HEK293 (cell line): ENCODE measurements around the gene GFOD1.
A peak's percentile ranks its signal among the peaks of the same experiment; 100 is the strongest.

ENCODE experiments used
- CTCF ChIA-PET: fragments of 350-600 bp; formaldehyde crosslinking; extraction: SDS; loops from one replicate; lab custom pipeline; 2021; ENCODE audit warnings: antibody characterized with exemption; lab: Yijun Ruan, JAX
- POLR2A ChIA-PET: fragments of 300-600 bp; formaldehyde crosslinking; extraction: SDS; loops from one replicate; lab custom pipeline; 2020; ENCODE audit warnings: antibody characterized with exemption, inconsistent platforms; lab: Yijun Ruan, JAX
- H3K27ac ChIP-seq: fragments of 200-500 bp; sonication (Bioruptor generic); 2 replicates; pipeline ENCODE4 v1.5.1; 2014; ENCODE audit warnings: low read depth, low read length, control low read depth, inconsistent platforms; ENCODE audit errors: extremely low read depth
- H3K36me3 ChIP-seq, 2 experiments: fragments of 200-500 bp in 1 of 2; sonication (Bioruptor generic) in 1 of 2; 1 replicate in 1 of 2; 2 replicates in 1 of 2; pipeline ENCODE4 v1.5.1; 2014 to 2017; ENCODE audit warnings: inconsistent platforms in 2 of 2, low read length in 2 of 2; ENCODE audit not compliant: control insufficient read depth in 2 of 2, insufficient read depth in 1 of 2
- H3K4me1 ChIP-seq: fragments of 200-500 bp; sonication (Bioruptor generic); 2 replicates; pipeline ENCODE4 v1.5.1; 2014; ENCODE audit warnings: mild to moderate bottlenecking, low read length, inconsistent platforms; ENCODE audit not compliant: control insufficient read depth, insufficient read depth
- H3K4me3 ChIP-seq: 2 replicates; pipeline ENCODE4 v1.5.1; 2011; ENCODE audit warnings: low read depth, mild to moderate bottlenecking, control low read depth, low read length, moderate library complexity
- H3K9me3 ChIP-seq: fragments of 200-500 bp; sonication (Bioruptor generic); 2 replicates; pipeline ENCODE4 v1.5.1; 2014; ENCODE audit warnings: low read depth, low read length, inconsistent platforms; ENCODE audit not compliant: control insufficient read depth, insufficient read depth
- KLF7 ChIP-seq: fragments of 450-650 bp; formaldehyde crosslinking; IDR thresholded peaks from 2 replicates; pipeline ENCODE4 v1.5.1; 2016; ENCODE audit warnings: missing biosample characterization, missing genetic modification characterization, borderline replicate concordance
- PRDM10 ChIP-seq: fragments of 450-650 bp; formaldehyde crosslinking; IDR thresholded peaks from 2 replicates; pipeline ENCODE4 v1.5.1; 2016; ENCODE audit warnings: missing biosample characterization, missing genetic modification characterization
- SETDB1 ChIP-seq: IDR thresholded peaks from one replicate; pipeline ENCODE4 v1.6.1; 2017; ENCODE audit warnings: mild to moderate bottlenecking, low read length, moderate library complexity, mixed read lengths; ENCODE audit not compliant: insufficient read length
- YY1 ChIP-seq: fragments of 450-650 bp; formaldehyde crosslinking; IDR thresholded peaks from 2 replicates; pipeline ENCODE4 v1.5.1; 2018; ENCODE audit warnings: missing biosample characterization, missing genetic modification characterization
- ZBTB6 ChIP-seq: fragments of 450-650 bp; formaldehyde crosslinking; IDR thresholded peaks from 2 replicates; pipeline ENCODE4 v1.5.1; 2017; ENCODE audit warnings: missing biosample characterization, missing genetic modification characterization
- ZFHX2 ChIP-seq: fragments of 450-650 bp; formaldehyde crosslinking; conservative IDR thresholded peaks from 2 replicates; pipeline ENCODE4 v1.5.1; 2016; ENCODE audit warnings: missing biosample characterization, missing genetic modification characterization
- ZNF146 ChIP-seq: fragments of 450-650 bp; formaldehyde crosslinking; IDR thresholded peaks from 2 replicates; pipeline ENCODE4 v1.5.1; 2016; ENCODE audit warnings: missing biosample characterization, missing genetic modification characterization
- ZNF148 ChIP-seq: fragments of 450-650 bp; formaldehyde crosslinking; IDR thresholded peaks from 2 replicates; pipeline ENCODE4 v1.5.0; 2017; ENCODE audit warnings: missing biosample characterization, missing genetic modification characterization, borderline replicate concordance
- ZNF561 ChIP-seq: fragments of 450-650 bp; IDR thresholded peaks from 2 replicates; pipeline ENCODE4 v1.5.1; 2018; ENCODE audit warnings: missing biosample characterization, missing genetic modification characterization, borderline replicate concordance
- ZNF596 ChIP-seq: fragments of 450-650 bp; IDR thresholded peaks from 2 replicates; pipeline ENCODE4 v1.5.0; 2018; ENCODE audit warnings: missing biosample characterization, mild to moderate bottlenecking, missing genetic modification characterization, moderate library complexity
- ZNF692 ChIP-seq: fragments of 450-650 bp; formaldehyde crosslinking; IDR thresholded peaks from 2 replicates; pipeline ENCODE4 v1.5.1; 2016; ENCODE audit warnings: missing biosample characterization, missing genetic modification characterization
- ZNF791 ChIP-seq: fragments of 450-650 bp; formaldehyde crosslinking; IDR thresholded peaks from 2 replicates; pipeline ENCODE4 v1.5.1; 2016; ENCODE audit warnings: missing biosample characterization, missing genetic modification characterization
- ZSCAN30 ChIP-seq: fragments of 450-650 bp; IDR thresholded peaks from 2 replicates; pipeline ENCODE4 v1.5.1; 2018; ENCODE audit warnings: missing biosample characterization, mild to moderate bottlenecking, missing genetic modification characterization, moderate library complexity
- ZSCAN4 ChIP-seq: fragments of 450-650 bp; formaldehyde crosslinking; IDR thresholded peaks from 2 replicates; pipeline ENCODE4 v1.5.1; 2017; ENCODE audit warnings: missing biosample characterization, missing genetic modification characterization

Gene GFOD1

GRCh38 chr6:13466304-13467215 is 20.8 kb downstream of the GFOD1 start:
- ChIA-PET CTCF (interaction anchor here (0.6 kb wide), 1 partner anchor 25 kb away, joined by 7 read pairs; no protein-coding TSS in a partner anchor), POLR2A (interaction anchor here (0.9 kb wide), 1 partner anchor 19 kb away, joined by 3 read pairs; no protein-coding TSS in a partner anchor)
- Histone ChIP-seq H3K36me3 (no peaks in the 10 kb centered on the region), H3K4me1 (peaks cover 11% of the 10 kb centered on the region), H3K27ac (no peak overlapping the region), H3K4me3 (no peak overlapping the region), H3K9me3 (no peaks in the 10 kb centered on the region; the same call in 1 of the 2 replicates)
- TF ChIP-seq KLF7 (tag by site-specific recombination) (no peak), ZFHX2 (tag by site-specific recombination) (peak; percentile 26), ZSCAN4 (tag by site-specific recombination) (0 out of 2 replicates have a peak, but pooled peaks have one; percentile 15), PRDM10 (tag by site-specific recombination) (no peak), ZNF692 (no peak), ZSCAN30 (tag by site-specific recombination) (no peak), ZNF146 (tag by site-specific recombination) (no peak)

GRCh38 chr6:13465734-13466133 is 21.7 kb downstream of the GFOD1 start:
- ChIA-PET POLR2A (no interaction called here), CTCF (no interaction called here)
- TF ChIP-seq ZBTB6 = no peak
- TF ChIP-seq YY1 (tag by site-specific recombination) = no peak
- TF ChIP-seq ZNF561 = no peak
- no peak for TF ChIP-seq SETDB1
- no peak for TF ChIP-seq ZNF791 (tag by site-specific recombination)
- no peak for TF ChIP-seq ZNF596 (tag by site-specific recombination)
- no peak for TF ChIP-seq ZNF148 (tag by site-specific recombination)
- no peaks in the 10 kb centered on the region for H3K36me3 ChIP-seq
- peaks cover 11% of the 10 kb centered on the region for H3K4me1 ChIP-seq
- H3K9me3 ChIP-seq = no peaks in the 10 kb centered on the region; the same call in 1 of the 2 replicates
- H3K27ac ChIP-seq = no peak overlapping the region
- H3K4me3 ChIP-seq = no peak overlapping the region
